GM19099 (cell line): Measurements from ENCODE around the gene FANCL.

Experiments used
- POLR2A ChIP-seq: IDR thresholded peaks from 3 replicates; pipeline ENCODE4 v1.6.1; 2011; ENCODE audit warnings: low read depth; ENCODE audit not compliant: insufficient read length; ENCODE audit errors: extremely low read depth

Gene FANCL

GRCh38 chr2:58215429-58215828 lies 25.7 kb downstream of the FANCL start:
- no peak for TF ChIP-seq POLR2A

- TF ChIP-seq POLR2A: no peak
Measured at GRCh38 chr2:58207189-58207588, 33.9 kb downstream of the FANCL start.

GRCh38 chr2:58206785-58207184 lies 34.3 kb downstream of the FANCL start:
- TF ChIP-seq POLR2A: no peak

- TF ChIP-seq POLR2A: no peak
Measured at GRCh38 chr2:58204195-58204959, 36.7 kb downstream of the FANCL start.

GRCh38 chr2:58203018-58203417 lies 38.1 kb downstream of the FANCL start:
- TF ChIP-seq POLR2A: no peak

DNA sequence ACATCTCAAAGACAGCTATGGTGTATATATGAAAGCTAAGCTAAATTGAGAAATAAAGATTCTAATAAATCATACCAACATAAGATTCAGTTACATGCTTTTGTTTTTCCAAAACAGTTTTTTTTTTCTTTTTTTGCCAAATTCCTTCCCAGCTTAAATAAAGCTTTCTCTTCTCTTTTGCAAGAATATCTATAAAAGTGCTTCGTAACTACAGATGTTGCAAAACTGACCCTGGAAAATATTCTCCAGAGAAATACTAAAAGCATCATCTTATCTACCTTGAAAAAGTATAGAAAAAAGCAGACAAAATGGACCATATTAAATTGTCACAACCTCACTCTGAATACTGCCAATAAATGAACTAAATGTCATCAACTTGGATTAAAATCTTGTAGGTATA lies 38.7 kb downstream of the FANCL start:
- TF ChIP-seq POLR2A: no peak

GRCh38 chr2:58197894-58198293 lies 43.2 kb downstream of the FANCL start:
- TF ChIP-seq POLR2A: no peak

- no peak for TF ChIP-seq POLR2A
Measured at GRCh38 chr2:58195662-58196061, 45.5 kb downstream of the FANCL start.

DNA sequence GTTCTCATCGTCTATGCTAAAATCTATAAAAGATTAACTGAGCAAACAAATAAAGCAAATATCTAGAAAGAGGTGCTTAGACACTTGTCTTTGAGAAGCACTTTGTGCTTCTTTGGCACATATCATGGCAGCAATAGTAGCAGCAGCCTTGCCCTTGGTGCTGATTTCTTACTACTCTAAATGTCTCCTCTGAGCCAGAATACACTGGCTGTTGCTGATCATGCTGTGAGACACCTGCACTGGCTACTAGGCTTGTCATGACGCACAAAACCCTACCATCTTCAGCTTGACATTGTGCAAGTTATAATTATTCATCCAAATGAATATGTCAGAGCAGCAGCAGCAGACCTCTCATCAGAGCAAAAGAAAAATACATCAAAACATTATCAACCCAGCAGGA lies 46.7 kb downstream of the FANCL start:
- no peak for TF ChIP-seq POLR2A

DNA sequence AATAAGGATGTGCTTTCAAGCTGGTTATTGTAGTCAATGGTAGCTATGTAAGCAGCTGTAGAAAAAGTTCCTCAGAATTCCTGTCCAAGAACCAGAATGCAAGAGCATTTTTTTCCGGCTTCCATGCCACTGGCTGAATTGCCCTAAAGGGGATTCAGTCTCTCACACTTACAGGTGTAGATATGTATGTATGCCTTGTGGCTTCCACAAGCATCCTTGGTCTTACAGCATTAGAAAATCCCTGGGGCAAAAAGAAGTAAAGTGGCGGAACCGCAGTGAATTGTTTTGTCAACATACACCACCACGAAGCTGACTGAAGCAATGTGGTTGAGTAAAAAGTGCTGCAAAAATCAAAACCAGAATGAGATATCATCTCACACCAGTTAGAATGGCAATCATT lies 54.6 kb downstream of the FANCL start:
- no peak for TF ChIP-seq POLR2A

DNA sequence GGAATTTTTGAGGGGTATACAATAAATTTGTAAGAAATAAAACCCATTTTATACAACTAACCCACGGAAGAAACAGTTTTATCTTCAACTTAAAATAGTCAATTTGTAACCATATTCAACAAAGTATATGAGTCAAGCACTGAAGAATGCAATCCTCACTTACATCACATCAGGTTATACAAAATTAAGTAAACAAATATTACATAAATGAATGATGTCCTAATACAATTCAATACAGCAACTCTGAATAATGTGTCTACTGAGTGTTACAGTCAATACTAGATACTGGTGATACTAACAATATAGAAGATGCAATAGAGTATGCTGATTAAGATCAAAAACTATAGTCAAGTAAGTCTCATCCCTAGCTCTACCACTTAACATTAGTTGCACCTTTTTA lies 58.6 kb downstream of the FANCL start:
- no peak for TF ChIP-seq POLR2A

GRCh38 chr2:58180635-58181034 lies 60.5 kb downstream of the FANCL start:
- TF ChIP-seq POLR2A: no peak

- no peak for TF ChIP-seq POLR2A
Measured at GRCh38 chr2:58163913-58164312, 77.2 kb downstream of the FANCL start.

DNA sequence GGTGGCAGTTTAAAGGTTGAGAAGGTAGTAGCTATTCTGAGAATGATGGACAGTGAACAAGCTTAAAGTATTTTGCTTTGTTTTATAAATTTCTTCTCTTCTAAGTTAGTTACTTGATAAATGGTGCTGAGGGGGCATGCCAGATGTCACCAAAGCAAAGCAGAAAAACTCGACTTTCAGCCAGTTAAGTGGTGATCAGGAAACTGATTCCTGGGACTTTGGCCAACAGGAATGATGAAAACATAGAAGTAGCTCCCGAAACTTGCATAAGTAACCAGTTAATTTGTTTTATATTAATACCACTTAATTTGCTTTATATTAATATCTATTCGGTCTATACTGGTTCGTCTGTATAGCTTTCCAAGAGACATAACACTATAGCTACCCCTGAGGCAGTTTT lies 82.6 kb downstream of the FANCL start:
- TF ChIP-seq POLR2A: no peak

DNA sequence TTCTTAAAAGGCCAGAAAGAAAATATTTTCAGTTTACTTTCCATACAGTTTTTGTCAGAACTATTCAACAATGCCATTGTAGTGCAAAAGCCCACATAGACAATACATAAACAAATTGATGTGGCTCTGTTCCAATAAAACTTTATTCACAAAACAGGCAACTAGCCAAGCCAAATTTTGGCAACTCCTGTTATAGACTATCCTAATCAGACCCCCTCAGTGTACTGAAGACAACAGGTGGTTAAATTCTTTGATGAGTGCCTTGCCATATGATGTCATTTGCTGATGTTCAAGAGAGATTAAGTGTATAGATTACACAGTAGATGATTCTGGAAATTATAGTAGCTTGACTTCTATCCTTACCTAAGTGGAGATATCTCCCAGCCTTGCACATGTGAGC lies 83.4 kb downstream of the FANCL start:
- TF ChIP-seq POLR2A: no peak

- TF ChIP-seq POLR2A: no peak
Measured at GRCh38 chr2:58156780-58157179, 84.3 kb downstream of the FANCL start.
